Right ventricle myocardium inferior (tissue), 1 donor: ENCODE data around the gene NPW. TPM values are rescaled to one million over a fixed set of nuclear protein-coding genes. Genes with fewer than 3 reads are reported as not detected.

ENCODE experiments used
- ATAC-seq: fragments of 200-7000 bp; cut with Tn5 transposase; one replicate; pipeline ENCODE4 v1.9.1; 2020; ENCODE audit warnings: mild to moderate bottlenecking, moderate library complexity
- DNase-seq: peaks from one replicate; pipeline ENCODE4 v3.0.0; 2021; ENCODE audit errors: missing footprints
- intact Hi-C: fragments of 100-400 bp; cut with DNase I; formaldehyde crosslinking; loops from one replicate; pipeline ENCODE4 v1.11.0; 2022
- total RNA-seq: library from RNA; stranded (reverse); fragmentation: NEBNext Ultra II Directional; extraction: Animal tissue kit (Norgen Biotek cat#: 25700); gene quantifications from one replicate; pipeline ENCODE4 v1.2.1, GENCODE V29; 2021
- donor health status: DM: no; HTN: yes; CAD: no; lungs with severe emphysema.

The NPW gene
- total RNA-seq, 1 donor from 2014 or later, result not detected

- ATAC-seq, result peak; percentile 97
- DNase-seq, result peak; percentile 95
- intact Hi-C loops, result no loop called here
Observed at GRCh38 chr16:1983544-1984346, 35.8 kb upstream of the NPW start, which contains the start of gene GFER. GFER (plus strand) TSS chr16:1984193; CDS start chr16:1984219, 26 bp downstream.

GRCh38 chr16:1984347-1985225 is 35.0 kb upstream of the NPW start:
- no peak for DNase-seq
- ATAC-seq, result no peak

GRCh38 chr16:1985466-1986150 is 34.0 kb upstream of the NPW start:
- DNase-seq, result no peak
- no peak for ATAC-seq
- intact Hi-C loops, result no loop called here

More at GRCh38 chr16:1984347-1985225, 35.0 kb upstream of the NPW start:
- intact Hi-C loops, result no loop called here

GRCh38 chr16:1987198-1987597 is 32.4 kb upstream of the NPW start:
- intact Hi-C loops, result no loop called here
- no peak for ATAC-seq

GRCh38 chr16:1989209-1990100 is 30.1 kb upstream of the NPW start, which contains the start of gene SYNGR3:
SYNGR3 (plus strand) TSS chr16:1989970; CDS start chr16:1990103, 133 bp downstream.
- intact Hi-C loops, result no loop called here
- DNase-seq (peak; percentile 56), ATAC-seq (no peak)

More at GRCh38 chr16:1987198-1987597, 32.4 kb upstream of the NPW start:
- DNase-seq, result peak; percentile 56

GRCh38 chr16:1990101-1990350 is 29.6 kb upstream of the NPW start:
- no peak for DNase-seq
- no peak for ATAC-seq
- intact Hi-C loops, result no loop called here

- ATAC-seq, result no peak
- intact Hi-C loops, result no loop called here
- DNase-seq, result peak; percentile 59
Observed at GRCh38 chr16:1990351-1991134, 29.0 kb upstream of the NPW start.

GRCh38 chr16:1991135-1991551 is 28.4 kb upstream of the NPW start:
- ATAC-seq, result no peak
- DNase-seq, result peak; percentile 46

GRCh38 chr16:1991588-1991947 is 28.0 kb upstream of the NPW start:
- ATAC-seq (no peak), DNase-seq (no peak)
- intact Hi-C loops, result no loop called here

More at GRCh38 chr16:1991135-1991551, 28.4 kb upstream of the NPW start:
- intact Hi-C loops, result no loop called here

GRCh38 chr16:1991948-1992703 is 27.5 kb upstream of the NPW start:
- ATAC-seq (peak; percentile 92), DNase-seq (peak; percentile 98)
- intact Hi-C loops, result no loop called here

- intact Hi-C loops, result no loop called here
- ATAC-seq (no peak), DNase-seq (no peak)
Observed at GRCh38 chr16:1992704-1993317, 26.8 kb upstream of the NPW start.

GRCh38 chr16:1993731-1994131 is 25.9 kb upstream of the NPW start:
- intact Hi-C loops, result no loop called here
- no peak for DNase-seq
- no peak for ATAC-seq

GRCh38 chr16:1997494-1998359 is 21.9 kb upstream of the NPW start:
- DNase-seq (no peak), ATAC-seq (peak; percentile 14)
- intact Hi-C loops, result no loop called here

GRCh38 chr16:1998360-1998835 is 21.2 kb upstream of the NPW start:
- ATAC-seq, result no peak
- DNase-seq, result no peak
- intact Hi-C loops, result no loop called here
